ENCODE measurements around the gene KLHL29. TPM values are rescaled to one million over a fixed set of nuclear protein-coding genes. Genes with fewer than 3 reads are reported as not detected.
A peak's percentile ranks its signal among the peaks of the same experiment; 100 is the strongest.
"Not testable (repeated sequence)": the region's sequence is repeated elsewhere in the genome, so short reads cannot be mapped to it uniquely, and the experiment has no call there.

Gene KLHL29
- polyA plus RNA-seq, 3 donors: 8.5 to 10.0 (median 8.8) TPM

DNA sequence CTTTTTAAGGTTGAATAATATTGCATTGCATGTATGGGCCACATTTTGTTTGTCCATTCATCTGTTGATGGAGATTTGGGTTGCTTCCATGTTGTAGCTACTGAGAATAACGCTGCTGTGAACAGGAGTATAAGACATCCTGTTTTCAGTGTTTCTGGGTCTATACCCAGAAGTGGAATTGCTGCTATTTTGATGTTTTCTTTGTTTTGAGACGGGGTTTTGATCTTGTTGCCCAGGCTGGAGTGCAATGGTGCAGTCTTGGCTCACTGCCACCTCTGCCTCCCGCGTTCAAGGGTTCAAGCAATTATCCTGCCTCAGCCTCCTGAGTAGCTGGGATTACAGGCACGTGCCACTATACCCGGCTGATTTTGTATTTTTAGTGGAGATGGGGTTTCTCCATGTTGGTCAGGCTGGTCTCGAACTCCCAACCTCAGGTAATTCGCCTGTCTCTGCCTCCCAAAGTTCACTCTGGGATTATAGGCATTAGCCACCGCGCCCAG lies 6.3 kb downstream of the KLHL29 start:
- not testable (repeated sequence) for DNase-seq (ENCODE audit: low read depth in 3 of 3, low spot score in 2 of 3)

DNA sequence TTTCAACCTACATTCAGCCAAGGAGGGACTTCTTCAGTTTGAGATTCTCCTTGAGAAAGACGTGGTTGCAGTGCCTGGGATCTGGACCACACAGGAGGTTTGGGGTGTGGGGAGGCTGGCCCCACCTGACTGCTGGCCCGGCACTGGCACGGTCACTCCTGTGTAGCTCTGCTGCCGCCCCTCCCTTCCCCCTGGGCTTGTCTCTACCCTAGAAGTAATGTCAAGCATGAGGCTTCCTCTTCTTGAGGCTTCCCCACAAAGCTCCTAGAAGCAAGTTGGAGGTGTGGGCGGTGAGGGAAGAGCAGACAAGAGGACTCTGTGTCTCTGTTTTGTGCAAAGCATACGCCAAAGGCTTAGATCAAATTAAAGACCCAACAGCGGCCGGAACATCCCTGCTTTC lies 8.7 kb downstream of the KLHL29 start:
- DNase-seq (ENCODE audit: low read depth in 3 of 3, low spot score in 2 of 3): no peak

DNA sequence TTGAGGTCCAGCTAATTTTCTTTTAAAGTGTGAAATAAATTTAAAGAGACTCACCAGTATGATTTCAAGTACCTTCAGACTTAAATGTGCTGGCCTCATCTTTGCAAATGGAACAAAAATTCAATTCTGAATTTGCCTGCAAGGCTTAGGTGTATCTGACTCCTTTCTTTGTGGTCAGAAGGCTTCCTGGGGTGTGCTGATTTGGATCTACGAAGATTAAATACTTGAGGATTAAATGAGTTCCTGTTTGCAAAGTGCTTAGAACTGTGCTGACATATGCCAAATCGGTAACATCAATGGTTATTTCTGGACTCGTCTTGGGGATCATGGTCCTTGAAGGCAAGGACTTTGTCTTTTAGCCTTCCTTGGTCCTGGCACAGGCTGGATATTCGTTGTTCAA lies 9.7 kb downstream of the KLHL29 start:
- no peak for DNase-seq (ENCODE audit: low read depth in 3 of 3, low spot score in 2 of 3)

DNA sequence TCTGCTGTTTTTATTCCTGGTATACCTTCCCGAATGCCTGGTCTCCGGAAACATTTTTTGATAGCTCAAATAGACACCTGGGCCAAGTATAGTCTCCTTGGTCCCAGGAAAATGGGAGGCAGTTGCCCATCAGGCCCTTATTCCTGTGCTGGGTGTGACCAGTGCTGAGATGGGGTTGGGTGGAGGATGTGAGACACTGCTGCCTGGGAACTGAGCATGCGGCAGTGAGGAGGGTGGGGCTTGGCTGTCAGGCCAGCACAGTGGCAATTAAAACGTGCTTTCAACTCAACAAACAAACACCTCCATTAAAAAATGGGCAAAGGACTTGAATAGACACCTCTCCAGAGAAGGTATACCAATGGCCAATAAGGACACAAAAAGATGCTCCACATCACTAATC lies 12.5 kb downstream of the KLHL29 start:
- DNase-seq (ENCODE audit: low read depth in 3 of 3, low spot score in 2 of 3): no peak

DNA sequence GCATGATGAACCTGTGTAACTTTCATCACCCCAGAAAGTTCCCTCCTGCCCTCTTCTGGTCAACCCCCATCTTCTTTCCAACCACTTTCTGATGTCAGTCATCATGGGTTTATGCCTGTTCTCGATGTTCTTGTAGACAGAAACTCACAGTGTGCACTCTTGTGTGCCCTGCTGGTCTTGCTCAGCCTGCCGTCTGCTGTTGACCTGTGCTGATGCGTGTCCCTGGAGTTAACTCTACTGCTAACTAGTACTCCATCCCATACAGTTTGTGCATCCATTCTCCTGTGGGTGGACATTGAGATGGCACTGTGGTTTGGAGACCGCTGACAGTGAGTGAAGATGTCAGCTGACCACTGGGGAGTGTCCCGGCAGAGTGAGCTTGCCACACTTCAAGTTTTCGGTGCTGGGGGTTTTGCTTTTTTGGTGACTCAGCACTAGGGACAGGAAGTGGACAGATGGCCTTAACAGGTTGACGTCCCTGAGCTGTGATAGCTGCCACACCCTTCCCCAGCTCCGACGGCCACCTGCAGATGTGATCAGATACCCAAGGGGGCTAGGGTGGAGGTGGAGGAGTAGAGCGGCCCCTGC lies 14.8 kb downstream of the KLHL29 start:
- DNase-seq (ENCODE audit: low read depth in 3 of 3, low spot score in 2 of 3): no peak

DNA sequence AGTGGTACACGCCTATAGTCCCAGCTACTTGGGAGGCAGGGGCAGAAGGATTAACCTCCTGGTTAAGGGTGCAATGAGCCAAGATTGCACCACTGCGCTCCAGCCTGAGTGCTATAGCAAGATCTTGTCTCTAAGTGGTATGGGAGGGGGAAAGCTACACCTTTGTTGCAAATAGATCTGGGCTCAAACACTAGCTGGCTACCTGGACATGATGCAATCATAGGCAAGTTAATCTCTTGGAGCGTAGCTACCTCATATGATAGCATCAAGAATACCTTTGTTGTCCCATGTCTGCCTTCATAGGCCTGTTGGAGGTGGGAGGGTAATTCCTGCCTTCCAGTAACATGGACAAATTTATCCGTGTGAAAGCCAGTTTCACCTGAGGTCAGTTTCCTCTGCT lies 15.7 kb downstream of the KLHL29 start:
- no peak for DNase-seq (ENCODE audit: low read depth in 3 of 3, low spot score in 2 of 3)

DNA sequence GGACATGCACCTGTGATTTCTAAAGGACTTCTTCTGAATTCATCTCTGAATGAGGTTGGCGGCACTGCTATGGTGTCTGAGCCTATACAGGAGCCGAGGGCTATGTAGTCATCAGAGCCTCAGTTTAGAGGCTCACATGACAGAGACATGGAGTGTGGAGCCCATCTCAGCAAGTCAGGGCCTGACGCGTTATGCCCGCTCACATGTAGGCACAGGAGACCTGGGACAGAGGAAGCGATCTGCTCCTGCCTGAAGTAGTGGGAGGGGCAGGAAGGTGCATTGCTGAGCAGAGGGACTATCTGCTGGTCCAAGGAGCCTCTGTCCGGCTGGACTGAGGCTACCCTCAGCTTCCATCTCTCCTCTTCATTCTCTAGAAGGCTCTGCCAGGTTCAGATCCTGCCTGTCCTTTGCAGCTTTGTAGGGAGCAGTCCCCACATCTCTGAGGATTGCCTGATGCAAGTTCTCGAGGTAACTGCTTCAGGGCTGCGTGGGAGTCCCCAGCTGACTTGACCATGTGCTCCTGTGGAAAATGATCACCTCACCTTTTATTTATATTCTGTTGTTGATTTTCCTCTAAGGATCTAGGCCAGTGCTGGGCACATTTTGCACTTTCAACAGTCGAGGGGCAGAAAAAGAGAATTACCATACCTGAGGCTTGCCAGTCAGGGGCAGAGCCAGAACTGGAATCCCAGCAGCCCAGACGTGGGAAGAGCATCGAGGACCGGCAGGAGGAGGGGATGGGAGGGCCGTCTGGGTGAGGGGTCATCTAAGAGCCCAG lies 16.6 kb downstream of the KLHL29 start:
- DNase-seq (ENCODE audit: low read depth in 3 of 3, low spot score in 2 of 3): no peak

DNA sequence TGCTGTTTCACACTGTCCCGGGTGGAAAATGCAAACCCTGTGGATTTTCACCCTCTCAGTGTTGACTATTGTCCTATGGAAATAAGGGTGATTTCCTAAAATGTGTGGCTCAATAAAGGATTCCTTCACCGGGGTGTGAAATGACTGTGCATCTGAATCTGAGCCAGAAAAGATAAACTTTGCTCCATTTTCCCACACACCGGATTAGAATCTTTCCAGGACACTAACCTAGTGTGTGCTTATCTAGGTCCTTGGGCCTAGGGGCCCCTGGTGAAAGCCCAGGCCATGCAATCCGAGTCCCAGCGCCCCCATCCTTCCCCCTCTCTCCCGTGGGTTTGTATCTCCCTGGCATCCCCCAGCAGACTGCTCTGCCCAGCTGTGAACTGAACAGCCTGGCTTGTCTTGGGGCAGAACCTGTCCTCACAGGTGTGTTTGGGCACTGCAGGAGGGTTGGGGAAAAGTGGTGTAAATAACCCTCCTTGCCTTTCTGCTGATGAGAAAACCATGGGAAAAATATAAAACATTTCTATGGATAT lies 17.3 kb downstream of the KLHL29 start:
- no peak for DNase-seq (ENCODE audit: low read depth in 3 of 3, low spot score in 2 of 3)

DNA sequence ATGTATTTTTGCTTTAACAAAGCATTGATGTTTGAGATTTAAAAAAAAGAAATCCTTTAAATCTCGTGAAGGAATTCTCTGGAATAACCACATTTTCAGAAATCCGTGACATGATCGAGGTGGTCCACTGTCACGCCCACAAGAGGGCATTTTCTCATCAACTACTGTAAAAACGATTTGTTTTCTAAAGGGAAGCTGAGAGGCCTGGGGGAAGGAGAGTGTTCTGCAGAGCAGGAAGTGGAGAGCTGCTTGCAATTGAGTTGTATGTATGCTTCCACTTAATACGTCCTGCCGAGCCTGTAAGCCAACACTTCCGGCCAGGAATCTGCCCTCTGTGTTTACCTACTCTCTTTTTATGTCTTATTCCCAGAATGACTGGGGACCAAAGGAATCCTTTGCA lies 19.4 kb downstream of the KLHL29 start:
- no peak for DNase-seq (ENCODE audit: low read depth in 3 of 3, low spot score in 2 of 3)

DNA sequence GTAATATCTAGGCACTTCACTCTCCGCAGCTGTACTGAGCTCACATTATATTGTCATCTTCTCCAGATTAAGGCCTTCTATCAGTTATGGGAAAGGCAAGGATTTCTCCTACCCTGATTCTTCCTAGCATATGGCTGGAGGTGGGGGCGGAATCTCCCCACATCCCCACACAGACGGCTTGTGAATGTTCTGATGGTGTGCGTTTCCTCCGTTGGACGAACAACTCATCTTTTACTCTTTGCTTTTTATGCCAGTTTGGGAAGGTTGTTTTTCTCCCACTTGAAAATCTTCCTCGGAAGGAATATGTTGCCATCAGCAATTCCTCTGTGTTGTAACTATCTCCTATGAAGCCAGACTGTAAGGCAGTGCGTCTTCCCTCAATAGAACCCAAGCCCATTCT lies 24.3 kb downstream of the KLHL29 start:
- DNase-seq (ENCODE audit: low read depth in 3 of 3, low spot score in 2 of 3): no peak

DNA sequence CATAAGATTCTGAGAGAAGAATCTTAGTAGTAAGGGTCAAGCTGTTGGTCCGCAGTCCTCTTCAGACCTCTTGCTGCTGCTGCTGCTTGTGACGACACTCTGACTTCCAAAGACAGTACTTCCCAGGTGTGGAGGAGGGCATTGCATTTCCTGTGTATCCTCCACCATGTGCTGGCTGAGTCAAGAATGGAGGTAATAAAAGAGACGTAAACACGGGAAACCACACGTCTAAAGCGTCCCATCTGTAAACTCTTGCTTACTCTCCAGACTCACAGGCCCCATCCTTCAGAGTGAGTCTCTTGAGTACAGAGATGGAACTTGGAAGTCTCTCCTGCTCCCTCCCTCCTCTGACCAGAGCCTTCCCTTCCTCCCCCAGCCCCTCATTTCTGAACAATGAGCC lies 25.6 kb downstream of the KLHL29 start:
- DNase-seq (ENCODE audit: low read depth in 3 of 3, low spot score in 2 of 3): no peak

DNA sequence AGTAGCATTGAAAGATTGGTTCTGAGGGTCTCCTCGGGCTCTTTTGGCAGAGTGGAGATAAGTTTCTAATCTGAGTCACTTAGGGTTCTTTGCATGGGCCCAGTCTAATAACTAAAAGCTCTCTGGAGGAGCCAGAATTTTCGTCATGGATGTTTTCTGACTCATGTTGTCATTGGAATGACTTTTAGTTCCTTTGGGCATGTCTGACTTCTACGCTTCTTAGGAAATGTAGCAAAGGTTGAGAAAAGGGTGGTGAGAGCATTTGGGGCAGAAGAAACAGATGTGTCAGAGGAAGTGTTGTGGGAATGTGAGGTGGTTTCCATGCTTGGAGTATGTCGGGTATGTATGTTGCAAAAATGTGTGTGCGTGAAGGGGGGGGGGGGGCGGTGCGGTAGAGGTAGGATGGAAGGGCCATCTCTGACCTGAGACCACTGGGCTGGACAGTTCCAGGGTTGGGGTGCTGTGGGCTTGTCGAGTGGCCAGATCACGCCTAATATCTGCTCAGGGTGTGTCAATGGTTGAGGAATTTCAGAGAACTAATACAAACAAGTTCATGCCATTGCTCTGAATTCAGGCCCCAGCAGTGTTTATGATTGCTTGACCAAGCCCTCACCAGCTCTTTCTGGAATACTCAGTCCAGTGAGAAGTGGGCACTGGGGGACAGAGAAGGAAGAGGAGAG lies 26.9 kb downstream of the KLHL29 start:
- DNase-seq (ENCODE audit: low read depth in 3 of 3, low spot score in 2 of 3): no peak

DNA sequence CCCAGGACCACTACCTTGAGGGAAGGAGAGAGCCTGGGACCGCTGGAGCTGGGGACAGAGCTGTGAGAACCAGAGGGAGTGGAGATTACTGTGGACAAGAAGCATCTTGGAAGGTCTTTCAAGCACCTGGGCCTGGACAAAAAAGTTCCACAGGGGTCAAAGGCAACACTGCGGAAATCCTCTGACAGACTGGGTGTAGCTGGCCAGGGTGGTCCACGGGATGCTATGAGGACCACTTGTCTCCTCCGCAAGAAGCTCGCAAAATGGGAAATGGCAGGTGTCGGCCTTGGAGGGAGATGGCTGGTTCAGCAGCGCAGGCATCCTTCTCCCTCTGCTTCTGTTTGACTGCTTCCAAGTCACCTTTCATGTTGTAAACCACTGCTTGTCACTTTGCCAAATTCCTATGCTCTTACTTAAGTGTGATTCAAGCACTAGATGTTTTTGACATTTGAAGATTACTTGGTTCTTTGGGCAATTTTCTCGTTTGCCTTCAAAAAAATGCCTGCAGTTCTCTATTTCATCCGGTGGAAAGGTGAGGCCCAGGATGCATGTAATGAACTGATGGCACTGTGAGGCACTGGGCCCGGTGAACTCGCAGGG lies 27.7 kb downstream of the KLHL29 start:
- no peak for DNase-seq (ENCODE audit: low read depth in 3 of 3, low spot score in 2 of 3)

DNA sequence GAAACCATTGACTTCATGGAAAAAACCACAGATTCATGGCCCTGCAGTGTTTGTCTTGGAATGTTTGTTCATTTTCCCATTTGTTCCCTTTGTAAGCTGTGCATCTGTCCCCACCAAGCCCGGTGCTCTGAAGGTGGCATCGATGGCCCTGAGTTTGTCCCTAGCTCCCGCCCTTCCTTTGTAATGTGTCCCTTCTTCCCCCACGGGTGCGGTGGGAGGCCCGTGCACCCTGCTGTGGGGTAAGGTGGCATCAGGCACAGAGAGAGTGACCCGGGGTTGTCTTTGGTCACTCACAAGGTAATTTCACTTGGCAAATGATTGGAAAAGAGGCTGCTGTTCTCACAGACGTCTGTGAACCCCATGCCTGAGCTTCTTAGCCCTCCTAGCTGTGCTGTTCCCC lies 28.7 kb downstream of the KLHL29 start:
- DNase-seq (ENCODE audit: low read depth in 3 of 3, low spot score in 2 of 3): no peak

DNA sequence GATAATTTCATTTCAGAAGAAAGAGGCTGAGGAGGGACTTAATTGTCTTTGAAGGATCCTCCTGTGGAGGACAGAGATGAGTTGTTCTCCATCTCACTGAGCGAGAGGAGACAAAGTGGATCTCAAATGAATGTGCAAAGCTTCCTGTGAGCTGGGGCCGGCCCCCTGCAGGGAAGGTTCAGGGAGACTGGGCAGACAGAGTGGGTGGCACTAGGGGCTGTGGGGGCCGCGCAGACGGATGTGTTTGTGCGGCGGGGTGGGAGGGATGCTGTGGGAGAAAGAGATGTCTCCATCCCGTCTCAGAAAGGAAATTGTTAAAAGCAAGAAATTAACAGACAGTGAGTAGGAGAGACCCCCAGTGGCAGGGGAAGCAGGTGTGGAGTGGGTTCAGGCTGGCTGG lies 29.1 kb downstream of the KLHL29 start:
- DNase-seq (ENCODE audit: low read depth in 3 of 3, low spot score in 2 of 3): no peak

DNA sequence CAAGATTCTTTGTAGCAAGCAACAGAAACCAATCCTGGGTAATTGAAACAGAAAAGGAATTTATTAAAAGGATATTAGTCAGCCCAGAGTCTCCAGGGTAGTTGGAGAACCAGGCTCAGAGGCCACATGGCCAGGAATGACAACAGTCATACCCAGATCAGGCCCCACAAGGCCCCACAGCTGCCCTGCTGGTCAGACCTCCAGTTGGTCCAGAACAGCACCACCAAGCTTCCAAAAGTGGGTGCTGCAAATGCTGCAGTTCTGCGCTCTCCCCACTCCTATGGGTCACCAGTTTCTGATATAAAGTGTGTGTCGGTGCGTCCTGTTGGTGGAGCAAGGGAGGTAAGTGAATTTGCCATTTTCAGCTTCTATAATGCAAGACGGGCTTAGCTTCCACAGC lies 29.9 kb downstream of the KLHL29 start:
- DNase-seq (ENCODE audit: low read depth in 3 of 3, low spot score in 2 of 3): no peak

DNA sequence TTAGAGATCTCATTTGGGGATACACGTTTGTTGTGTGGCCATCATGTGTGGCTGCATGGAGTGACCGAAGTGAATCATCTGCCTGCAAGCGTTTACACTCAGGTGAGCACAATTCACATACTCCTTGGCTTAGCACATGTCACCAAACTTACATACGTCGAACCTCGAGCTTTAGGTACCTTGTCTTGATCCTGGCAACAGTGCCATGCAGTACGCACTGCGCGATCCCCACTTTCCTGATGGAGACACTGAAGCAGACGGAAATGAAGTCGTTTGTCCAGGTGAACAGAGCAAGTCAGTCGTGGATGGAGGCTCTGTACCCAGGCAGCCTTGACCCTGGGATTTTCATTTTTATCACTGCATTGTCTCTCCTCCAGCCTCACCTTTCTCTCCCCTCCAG lies 32.3 kb downstream of the KLHL29 start:
- no peak for DNase-seq (ENCODE audit: low read depth in 3 of 3, low spot score in 2 of 3)

DNA sequence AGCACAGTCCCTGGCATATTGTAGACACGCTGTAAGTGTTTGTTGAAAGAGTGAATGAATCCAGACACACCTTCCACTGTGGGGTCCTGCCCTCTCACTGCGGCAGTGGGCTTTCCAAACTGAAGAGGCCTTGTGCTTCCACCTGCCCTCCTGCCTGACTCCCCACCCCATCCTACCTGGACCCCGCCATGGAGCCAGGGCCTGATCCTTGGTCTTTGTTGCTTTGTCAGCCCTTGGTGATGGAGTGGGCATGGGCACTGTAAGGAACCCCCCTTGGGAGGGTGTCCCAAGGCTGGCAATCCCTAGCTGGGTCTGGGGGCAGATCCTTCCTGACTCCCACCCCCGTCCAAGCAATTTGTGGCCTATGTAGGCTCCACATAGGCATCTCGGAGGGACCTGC lies 33.1 kb downstream of the KLHL29 start:
- DNase-seq (ENCODE audit: low read depth in 3 of 3, low spot score in 2 of 3): no peak

DNA sequence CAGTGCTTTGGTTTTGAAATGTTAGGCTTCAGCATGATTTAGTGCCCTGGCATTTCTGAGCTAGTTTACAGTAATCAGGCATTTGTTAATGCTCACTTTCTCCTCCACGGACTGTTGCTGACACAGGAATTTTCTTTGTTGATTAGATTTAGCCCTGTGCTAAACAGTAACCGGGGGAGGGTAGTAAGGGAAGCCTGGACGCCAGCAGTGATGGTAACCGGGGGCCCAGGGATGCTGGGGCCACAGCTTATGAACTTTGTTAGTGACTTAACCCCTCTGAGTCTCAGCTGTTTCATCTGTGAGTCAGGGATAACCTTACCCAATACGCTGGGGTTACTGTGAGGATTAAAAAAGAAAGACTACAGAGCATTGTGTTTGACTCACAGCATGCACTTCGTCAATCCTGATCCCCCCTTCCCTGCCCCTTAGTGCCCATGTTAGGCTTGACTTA lies 33.5 kb downstream of the KLHL29 start:
- DNase-seq (ENCODE audit: low read depth in 3 of 3, low spot score in 2 of 3): peak in 2 of 3 donors; percentile 31 to 49

DNA sequence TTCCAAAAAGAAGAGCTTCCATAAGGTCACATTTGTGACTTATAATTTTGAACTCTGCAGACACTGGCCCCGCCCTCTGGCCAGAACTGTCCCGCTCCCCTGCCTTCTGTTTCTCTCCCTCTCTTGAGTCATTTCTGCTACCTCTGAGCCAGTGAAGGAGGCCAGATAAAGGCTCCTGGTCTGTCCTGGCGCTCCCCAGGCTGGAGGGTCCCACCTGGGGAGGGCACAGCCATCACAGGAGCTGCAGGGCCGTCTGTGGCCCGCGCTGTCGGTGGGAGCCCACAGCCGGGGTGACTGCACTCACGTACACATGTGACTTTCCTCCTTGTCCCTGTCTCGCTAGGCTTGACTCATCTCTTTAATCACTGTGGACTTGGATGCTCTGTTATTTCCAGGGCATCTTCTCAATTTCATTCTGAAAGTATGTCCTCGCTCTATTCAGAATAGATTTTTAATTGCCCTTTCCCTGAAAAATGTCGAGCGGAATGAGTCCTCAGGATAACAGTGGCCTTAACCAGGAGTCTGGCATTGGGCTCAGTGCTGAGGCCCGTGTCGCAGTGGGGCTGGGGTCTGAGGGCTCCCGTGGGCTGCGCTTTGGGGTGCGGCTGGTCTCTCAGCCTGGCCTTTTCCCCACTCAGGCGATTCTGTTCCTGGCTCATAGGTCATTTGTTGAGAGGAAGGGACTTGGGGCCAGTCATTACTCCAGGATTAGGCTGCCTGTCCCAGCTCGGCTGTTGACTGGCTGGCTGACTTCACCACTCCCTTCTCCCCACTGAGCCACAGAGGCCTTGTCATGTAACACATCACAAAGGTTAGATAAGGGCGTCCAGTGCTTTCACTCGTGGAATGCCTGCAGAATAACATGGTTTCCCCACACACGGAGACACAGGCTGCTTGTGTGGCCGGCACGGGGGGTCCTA lies 34.5 kb downstream of the KLHL29 start:
- no peak for DNase-seq (ENCODE audit: low read depth in 3 of 3, low spot score in 2 of 3)

Data from right renal cortex interstitium (tissue), 3 donors.